WTC11 (cell line): Measurements from ENCODE around the gene UGT1A10. TPM values are rescaled to one million over a fixed set of nuclear protein-coding genes. Genes with fewer than 3 reads are reported as not detected.
"Not testable (repeated sequence)": the region's sequence is repeated elsewhere in the genome, so short reads cannot be mapped to it uniquely, and the experiment has no call there.

Source experiments
- ATAC-seq: fragments of 200-7000 bp; cut with Tn5 transposase; 2 replicates; pipeline ENCODE4 v1.10.0; 2021; ENCODE audit warnings: mild to moderate bottlenecking, moderate library complexity
- CTCF ChIA-PET: fragments of 300-600 bp; sonication (Branson Sonifier 250); formaldehyde crosslinking; loops from one replicate; lab custom pipeline; 2021; ENCODE audit warnings: antibody characterized with exemption; lab: Charles Lee
- POLR2A ChIA-PET: fragments of 350-600 bp; sonication (Branson Sonifier 250); formaldehyde crosslinking; loops from one replicate; lab custom pipeline; 2021; ENCODE audit warnings: antibody characterized with exemption; lab: Charles Lee
- DNase-seq: peaks from one replicate; pipeline ENCODE4 v3.0.0; 2021; ENCODE audit warnings: low spot score
- H3K27ac Mint-ChIP-seq: 2 replicates; pipeline ENCODE4 v1.8.0; 2021; ENCODE audit warnings: mixed read lengths
- H3K27me3 Mint-ChIP-seq: 2 replicates; pipeline ENCODE4 v1.8.0; 2021; ENCODE audit warnings: low read depth, mild to moderate bottlenecking, moderate library complexity, mixed read lengths
- H3K36me3 Mint-ChIP-seq: 2 replicates; pipeline ENCODE4 v1.8.0; 2021; ENCODE audit warnings: mixed read lengths
- H3K4me1 Mint-ChIP-seq: 2 replicates; pipeline ENCODE4 v1.8.0; 2022; ENCODE audit warnings: mixed read lengths
- H3K4me3 Mint-ChIP-seq: 2 replicates; pipeline ENCODE4 v1.8.0; 2021; ENCODE audit warnings: mild to moderate bottlenecking, moderate library complexity, mixed read lengths
- H3K9me3 Mint-ChIP-seq: 2 replicates; pipeline ENCODE4 v1.8.0; 2021; ENCODE audit warnings: mixed read lengths
- ATF2 ChIP-seq: sonication (generic); formaldehyde crosslinking; IDR thresholded peaks from 2 replicates; pipeline ENCODE4 v1.8.1; 2022; ENCODE audit warnings: low read depth, missing genetic modification reagents, borderline replicate concordance
- ATF6 ChIP-seq: sonication (generic); formaldehyde crosslinking; IDR thresholded peaks from 2 replicates; pipeline ENCODE4 v1.8.1; 2023; ENCODE audit warnings: mild to moderate bottlenecking, missing genetic modification reagents
- ESRRA ChIP-seq: sonication (generic); formaldehyde crosslinking; IDR thresholded peaks from 2 replicates; pipeline ENCODE4 v1.8.1; 2022; ENCODE audit warnings: mild to moderate bottlenecking, missing genetic modification reagents, borderline replicate concordance
- FOXK1 ChIP-seq: sonication (generic); formaldehyde crosslinking; IDR thresholded peaks from 2 replicates; pipeline ENCODE4 v1.8.0; 2022; ENCODE audit warnings: mild to moderate bottlenecking, moderate library complexity, missing genetic modification reagents
- KAT7 ChIP-seq: sonication (generic); formaldehyde crosslinking; IDR thresholded peaks from 2 replicates; pipeline ENCODE4 v1.8.1; 2023; ENCODE audit warnings: missing genetic modification reagents, mild to moderate bottlenecking, borderline replicate concordance
- MXD4 ChIP-seq: fragments of 250-450 bp; sonication (Bioruptor Pico); IDR thresholded peaks from 2 replicates; pipeline ENCODE4 v1.8.0; 2021; ENCODE audit warnings: mild to moderate bottlenecking, moderate library complexity, borderline replicate concordance
- OVOL2 ChIP-seq: fragments of 250-450 bp; sonication (Bioruptor Pico); IDR thresholded peaks from 2 replicates; pipeline ENCODE4 v1.9.0; 2021; ENCODE audit warnings: mild to moderate bottlenecking, borderline replicate concordance
- RELA ChIP-seq: sonication (generic); formaldehyde crosslinking; IDR thresholded peaks from 2 replicates; pipeline ENCODE4 v1.8.1; 2022; ENCODE audit warnings: missing genetic modification reagents, mild to moderate bottlenecking, borderline replicate concordance
- TCF7 ChIP-seq: sonication (generic); formaldehyde crosslinking; IDR thresholded peaks from 2 replicates; pipeline ENCODE4 v1.8.0; 2022; ENCODE audit warnings: mild to moderate bottlenecking, low read depth, missing genetic modification reagents, moderate library complexity
- total RNA-seq: library from RNA; stranded (reverse); gene quantifications from 3 replicates; pipeline ENCODE4 v1.2.3, GENCODE V29; 2021
- TF ChIP-seq, protein P1 (sequence below): sonication (generic); formaldehyde crosslinking; IDR thresholded peaks from 2 replicates; pipeline ENCODE4 v1.8.1; 2023; ENCODE audit warnings: mild to moderate bottlenecking, missing genetic modification reagents, borderline replicate concordance
- TF ChIP-seq, protein P2 (sequence below): fragments of 250-450 bp; sonication (Bioruptor Pico); IDR thresholded peaks from 2 replicates; pipeline ENCODE4 v1.9.0; 2021; ENCODE audit warnings: mild to moderate bottlenecking
- TF ChIP-seq, protein P3 (sequence below): sonication (generic); formaldehyde crosslinking; conservative IDR thresholded peaks from 2 replicates; pipeline ENCODE4 v1.8.1; 2023; ENCODE audit warnings: mild to moderate bottlenecking, low read depth, missing genetic modification reagents, moderate library complexity

The UGT1A10 gene
- total RNA-seq, 1 experiment from 2014 or later, result not detected

DNA sequence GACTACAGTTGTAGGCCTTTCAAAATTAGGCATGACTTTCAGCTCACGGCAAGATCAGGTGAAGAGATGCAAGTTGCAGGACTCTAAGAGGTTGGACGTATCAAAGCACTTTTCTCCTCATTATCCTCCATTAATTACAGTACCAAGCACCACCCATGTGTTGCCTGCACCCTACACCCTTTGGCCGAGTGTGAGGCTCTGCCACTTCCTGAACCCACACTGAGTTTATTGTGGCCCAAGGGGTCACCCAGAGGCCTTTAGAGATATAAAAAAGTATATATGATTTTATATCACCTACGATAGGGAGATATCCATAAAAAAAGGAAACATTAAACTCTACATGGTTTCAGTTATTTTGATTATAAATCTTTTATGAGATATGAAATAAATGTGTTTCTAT is 16.0 kb upstream of the UGT1A10 start:
- DNase-seq (no peak), ATAC-seq (no peak)
- TF ChIP-seq FOXK1 (CRISPR knock-in tag) (no peak), KAT7 (CRISPR knock-in tag) (no peak), ATF2 (CRISPR knock-in tag) (no peak), ATF6 (CRISPR knock-in tag) (no peak), OVOL2 (CRISPR knock-in tag) (no peak), ESRRA (no peak), TCF7 (CRISPR knock-in tag) (no peak), RELA (CRISPR knock-in tag) (no peak), MXD4 (CRISPR knock-in tag) (no peak)
- TF ChIP-seq, protein P1, sequence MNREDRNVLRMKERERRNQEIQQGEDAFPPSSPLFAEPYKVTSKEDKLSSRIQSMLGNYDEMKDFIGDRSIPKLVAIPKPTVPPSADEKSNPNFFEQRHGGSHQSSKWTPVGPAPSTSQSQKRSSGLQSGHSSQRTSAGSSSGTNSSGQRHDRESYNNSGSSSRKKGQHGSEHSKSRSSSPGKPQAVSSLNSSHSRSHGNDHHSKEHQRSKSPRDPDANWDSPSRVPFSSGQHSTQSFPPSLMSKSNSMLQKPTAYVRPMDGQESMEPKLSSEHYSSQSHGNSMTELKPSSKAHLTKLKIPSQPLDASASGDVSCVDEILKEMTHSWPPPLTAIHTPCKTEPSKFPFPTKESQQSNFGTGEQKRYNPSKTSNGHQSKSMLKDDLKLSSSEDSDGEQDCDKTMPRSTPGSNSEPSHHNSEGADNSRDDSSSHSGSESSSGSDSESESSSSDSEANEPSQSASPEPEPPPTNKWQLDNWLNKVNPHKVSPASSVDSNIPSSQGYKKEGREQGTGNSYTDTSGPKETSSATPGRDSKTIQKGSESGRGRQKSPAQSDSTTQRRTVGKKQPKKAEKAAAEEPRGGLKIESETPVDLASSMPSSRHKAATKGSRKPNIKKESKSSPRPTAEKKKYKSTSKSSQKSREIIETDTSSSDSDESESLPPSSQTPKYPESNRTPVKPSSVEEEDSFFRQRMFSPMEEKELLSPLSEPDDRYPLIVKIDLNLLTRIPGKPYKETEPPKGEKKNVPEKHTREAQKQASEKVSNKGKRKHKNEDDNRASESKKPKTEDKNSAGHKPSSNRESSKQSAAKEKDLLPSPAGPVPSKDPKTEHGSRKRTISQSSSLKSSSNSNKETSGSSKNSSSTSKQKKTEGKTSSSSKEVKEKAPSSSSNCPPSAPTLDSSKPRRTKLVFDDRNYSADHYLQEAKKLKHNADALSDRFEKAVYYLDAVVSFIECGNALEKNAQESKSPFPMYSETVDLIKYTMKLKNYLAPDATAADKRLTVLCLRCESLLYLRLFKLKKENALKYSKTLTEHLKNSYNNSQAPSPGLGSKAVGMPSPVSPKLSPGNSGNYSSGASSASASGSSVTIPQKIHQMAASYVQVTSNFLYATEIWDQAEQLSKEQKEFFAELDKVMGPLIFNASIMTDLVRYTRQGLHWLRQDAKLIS (CRISPR knock-in tag), result no peak
- TF ChIP-seq, protein P2, sequence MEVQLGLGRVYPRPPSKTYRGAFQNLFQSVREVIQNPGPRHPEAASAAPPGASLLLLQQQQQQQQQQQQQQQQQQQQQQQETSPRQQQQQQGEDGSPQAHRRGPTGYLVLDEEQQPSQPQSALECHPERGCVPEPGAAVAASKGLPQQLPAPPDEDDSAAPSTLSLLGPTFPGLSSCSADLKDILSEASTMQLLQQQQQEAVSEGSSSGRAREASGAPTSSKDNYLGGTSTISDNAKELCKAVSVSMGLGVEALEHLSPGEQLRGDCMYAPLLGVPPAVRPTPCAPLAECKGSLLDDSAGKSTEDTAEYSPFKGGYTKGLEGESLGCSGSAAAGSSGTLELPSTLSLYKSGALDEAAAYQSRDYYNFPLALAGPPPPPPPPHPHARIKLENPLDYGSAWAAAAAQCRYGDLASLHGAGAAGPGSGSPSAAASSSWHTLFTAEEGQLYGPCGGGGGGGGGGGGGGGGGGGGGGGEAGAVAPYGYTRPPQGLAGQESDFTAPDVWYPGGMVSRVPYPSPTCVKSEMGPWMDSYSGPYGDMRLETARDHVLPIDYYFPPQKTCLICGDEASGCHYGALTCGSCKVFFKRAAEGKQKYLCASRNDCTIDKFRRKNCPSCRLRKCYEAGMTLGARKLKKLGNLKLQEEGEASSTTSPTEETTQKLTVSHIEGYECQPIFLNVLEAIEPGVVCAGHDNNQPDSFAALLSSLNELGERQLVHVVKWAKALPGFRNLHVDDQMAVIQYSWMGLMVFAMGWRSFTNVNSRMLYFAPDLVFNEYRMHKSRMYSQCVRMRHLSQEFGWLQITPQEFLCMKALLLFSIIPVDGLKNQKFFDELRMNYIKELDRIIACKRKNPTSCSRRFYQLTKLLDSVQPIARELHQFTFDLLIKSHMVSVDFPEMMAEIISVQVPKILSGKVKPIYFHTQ, result no peak
- TF ChIP-seq, protein P3, sequence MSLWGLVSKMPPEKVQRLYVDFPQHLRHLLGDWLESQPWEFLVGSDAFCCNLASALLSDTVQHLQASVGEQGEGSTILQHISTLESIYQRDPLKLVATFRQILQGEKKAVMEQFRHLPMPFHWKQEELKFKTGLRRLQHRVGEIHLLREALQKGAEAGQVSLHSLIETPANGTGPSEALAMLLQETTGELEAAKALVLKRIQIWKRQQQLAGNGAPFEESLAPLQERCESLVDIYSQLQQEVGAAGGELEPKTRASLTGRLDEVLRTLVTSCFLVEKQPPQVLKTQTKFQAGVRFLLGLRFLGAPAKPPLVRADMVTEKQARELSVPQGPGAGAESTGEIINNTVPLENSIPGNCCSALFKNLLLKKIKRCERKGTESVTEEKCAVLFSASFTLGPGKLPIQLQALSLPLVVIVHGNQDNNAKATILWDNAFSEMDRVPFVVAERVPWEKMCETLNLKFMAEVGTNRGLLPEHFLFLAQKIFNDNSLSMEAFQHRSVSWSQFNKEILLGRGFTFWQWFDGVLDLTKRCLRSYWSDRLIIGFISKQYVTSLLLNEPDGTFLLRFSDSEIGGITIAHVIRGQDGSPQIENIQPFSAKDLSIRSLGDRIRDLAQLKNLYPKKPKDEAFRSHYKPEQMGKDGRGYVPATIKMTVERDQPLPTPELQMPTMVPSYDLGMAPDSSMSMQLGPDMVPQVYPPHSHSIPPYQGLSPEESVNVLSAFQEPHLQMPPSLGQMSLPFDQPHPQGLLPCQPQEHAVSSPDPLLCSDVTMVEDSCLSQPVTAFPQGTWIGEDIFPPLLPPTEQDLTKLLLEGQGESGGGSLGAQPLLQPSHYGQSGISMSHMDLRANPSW (CRISPR knock-in tag), result no peak
- H3K4me1 Mint-ChIP-seq, result no peaks in the 10 kb centered on the region
- no peak overlapping the region for H3K27ac Mint-ChIP-seq
- peaks cover 35% of the 10 kb centered on the region for H3K9me3 Mint-ChIP-seq
- H3K4me3 Mint-ChIP-seq, result no peak overlapping the region
- ChIA-PET CTCF (no interaction called here), POLR2A (no interaction called here)
- no peaks in the 10 kb centered on the region; the same call in 1 of the 2 replicates for H3K36me3 Mint-ChIP-seq
- peaks cover 3% of the 10 kb centered on the region; the same call in 1 of the 2 replicates for H3K27me3 Mint-ChIP-seq

- H3K27me3 Mint-ChIP-seq, result peaks cover 10% of the 10 kb centered on the region
- H3K27ac Mint-ChIP-seq, ATAC-seq, POLR2A ChIA-PET, DNase-seq, CTCF ChIA-PET, H3K4me3 Mint-ChIP-seq, H3K36me3 Mint-ChIP-seq, H3K4me1 Mint-ChIP-seq: not testable (repeated sequence)
- peaks cover 24% of the 10 kb centered on the region for H3K9me3 Mint-ChIP-seq
Observed at GRCh38 chr2:233621863-233622262, 14.4 kb upstream of the UGT1A10 start.
